ENCODE results near the gene DOCK6.

DNA sequence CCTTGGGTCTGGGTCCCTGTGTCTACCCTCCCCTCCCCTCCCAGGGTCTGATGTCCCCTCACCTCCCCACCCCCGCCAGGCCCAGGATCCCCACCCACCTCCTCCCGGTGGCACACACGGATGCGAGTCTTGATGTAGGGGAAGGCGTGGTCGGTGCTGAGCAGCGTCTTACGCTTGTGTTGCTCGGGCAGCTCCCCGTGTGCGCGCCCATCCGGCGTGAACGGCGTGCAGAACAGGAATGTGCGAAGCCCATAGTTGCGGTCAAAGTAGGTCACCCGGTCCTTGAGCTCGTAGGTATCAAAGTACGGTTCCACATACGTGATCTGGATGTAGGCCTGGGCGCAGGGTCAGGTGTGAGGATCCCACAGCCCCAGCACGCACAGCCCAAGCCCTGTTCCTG, 60.5 kb downstream of the DOCK6 start:
- TF ChIP-seq RARB (CRISPR knock-in tag; IDR thresholded peaks at IDR 0.05), result no peak
- TF ChIP-seq, protein P1, sequence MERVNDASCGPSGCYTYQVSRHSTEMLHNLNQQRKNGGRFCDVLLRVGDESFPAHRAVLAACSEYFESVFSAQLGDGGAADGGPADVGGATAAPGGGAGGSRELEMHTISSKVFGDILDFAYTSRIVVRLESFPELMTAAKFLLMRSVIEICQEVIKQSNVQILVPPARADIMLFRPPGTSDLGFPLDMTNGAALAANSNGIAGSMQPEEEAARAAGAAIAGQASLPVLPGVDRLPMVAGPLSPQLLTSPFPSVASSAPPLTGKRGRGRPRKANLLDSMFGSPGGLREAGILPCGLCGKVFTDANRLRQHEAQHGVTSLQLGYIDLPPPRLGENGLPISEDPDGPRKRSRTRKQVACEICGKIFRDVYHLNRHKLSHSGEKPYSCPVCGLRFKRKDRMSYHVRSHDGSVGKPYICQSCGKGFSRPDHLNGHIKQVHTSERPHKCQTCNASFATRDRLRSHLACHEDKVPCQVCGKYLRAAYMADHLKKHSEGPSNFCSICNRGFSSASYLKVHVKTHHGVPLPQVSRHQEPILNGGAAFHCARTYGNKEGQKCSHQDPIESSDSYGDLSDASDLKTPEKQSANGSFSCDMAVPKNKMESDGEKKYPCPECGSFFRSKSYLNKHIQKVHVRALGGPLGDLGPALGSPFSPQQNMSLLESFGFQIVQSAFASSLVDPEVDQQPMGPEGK (CRISPR knock-in tag; IDR thresholded peaks at IDR 0.05; ENCODE audit: borderline replicate concordance), result no peak
- TF ChIP-seq ESRRG (CRISPR knock-in tag; IDR thresholded peaks at IDR 0.05), result no peak
- no peak for TF ChIP-seq ZFP30 (CRISPR knock-in tag; IDR thresholded peaks at IDR 0.05)
- TF ChIP-seq, protein P2, sequence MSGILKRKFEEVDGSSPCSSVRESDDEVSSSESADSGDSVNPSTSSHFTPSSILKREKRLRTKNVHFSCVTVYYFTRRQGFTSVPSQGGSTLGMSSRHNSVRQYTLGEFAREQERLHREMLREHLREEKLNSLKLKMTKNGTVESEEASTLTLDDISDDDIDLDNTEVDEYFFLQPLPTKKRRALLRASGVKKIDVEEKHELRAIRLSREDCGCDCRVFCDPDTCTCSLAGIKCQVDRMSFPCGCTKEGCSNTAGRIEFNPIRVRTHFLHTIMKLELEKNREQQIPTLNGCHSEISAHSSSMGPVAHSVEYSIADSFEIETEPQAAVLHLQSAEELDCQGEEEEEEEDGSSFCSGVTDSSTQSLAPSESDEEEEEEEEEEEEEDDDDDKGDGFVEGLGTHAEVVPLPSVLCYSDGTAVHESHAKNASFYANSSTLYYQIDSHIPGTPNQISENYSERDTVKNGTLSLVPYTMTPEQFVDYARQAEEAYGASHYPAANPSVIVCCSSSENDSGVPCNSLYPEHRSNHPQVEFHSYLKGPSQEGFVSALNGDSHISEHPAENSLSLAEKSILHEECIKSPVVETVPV (CRISPR knock-in tag; IDR thresholded peaks at IDR 0.05), result no peak
- TF ChIP-seq ZC3H10 (CRISPR knock-in tag; IDR thresholded peaks at IDR 0.05), result no peak
- TF ChIP-seq PPARA (CRISPR knock-in tag; IDR thresholded peaks at IDR 0.05; ENCODE audit: borderline replicate concordance), result no peak
- TF ChIP-seq ARNTL (CRISPR knock-in tag; IDR thresholded peaks at IDR 0.05; ENCODE audit: borderline replicate concordance, low read depth), result no peak
- TF ChIP-seq, protein P3, sequence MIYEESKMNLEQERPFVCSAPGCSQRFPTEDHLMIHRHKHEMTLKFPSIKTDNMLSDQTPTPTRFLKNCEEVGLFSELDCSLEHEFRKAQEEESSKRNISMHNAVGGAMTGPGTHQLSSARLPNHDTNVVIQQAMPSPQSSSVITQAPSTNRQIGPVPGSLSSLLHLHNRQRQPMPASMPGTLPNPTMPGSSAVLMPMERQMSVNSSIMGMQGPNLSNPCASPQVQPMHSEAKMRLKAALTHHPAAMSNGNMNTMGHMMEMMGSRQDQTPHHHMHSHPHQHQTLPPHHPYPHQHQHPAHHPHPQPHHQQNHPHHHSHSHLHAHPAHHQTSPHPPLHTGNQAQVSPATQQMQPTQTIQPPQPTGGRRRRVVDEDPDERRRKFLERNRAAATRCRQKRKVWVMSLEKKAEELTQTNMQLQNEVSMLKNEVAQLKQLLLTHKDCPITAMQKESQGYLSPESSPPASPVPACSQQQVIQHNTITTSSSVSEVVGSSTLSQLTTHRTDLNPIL (CRISPR knock-in tag; IDR thresholded peaks at IDR 0.05; ENCODE audit: low read depth), result no peak
- TF ChIP-seq, protein P4, sequence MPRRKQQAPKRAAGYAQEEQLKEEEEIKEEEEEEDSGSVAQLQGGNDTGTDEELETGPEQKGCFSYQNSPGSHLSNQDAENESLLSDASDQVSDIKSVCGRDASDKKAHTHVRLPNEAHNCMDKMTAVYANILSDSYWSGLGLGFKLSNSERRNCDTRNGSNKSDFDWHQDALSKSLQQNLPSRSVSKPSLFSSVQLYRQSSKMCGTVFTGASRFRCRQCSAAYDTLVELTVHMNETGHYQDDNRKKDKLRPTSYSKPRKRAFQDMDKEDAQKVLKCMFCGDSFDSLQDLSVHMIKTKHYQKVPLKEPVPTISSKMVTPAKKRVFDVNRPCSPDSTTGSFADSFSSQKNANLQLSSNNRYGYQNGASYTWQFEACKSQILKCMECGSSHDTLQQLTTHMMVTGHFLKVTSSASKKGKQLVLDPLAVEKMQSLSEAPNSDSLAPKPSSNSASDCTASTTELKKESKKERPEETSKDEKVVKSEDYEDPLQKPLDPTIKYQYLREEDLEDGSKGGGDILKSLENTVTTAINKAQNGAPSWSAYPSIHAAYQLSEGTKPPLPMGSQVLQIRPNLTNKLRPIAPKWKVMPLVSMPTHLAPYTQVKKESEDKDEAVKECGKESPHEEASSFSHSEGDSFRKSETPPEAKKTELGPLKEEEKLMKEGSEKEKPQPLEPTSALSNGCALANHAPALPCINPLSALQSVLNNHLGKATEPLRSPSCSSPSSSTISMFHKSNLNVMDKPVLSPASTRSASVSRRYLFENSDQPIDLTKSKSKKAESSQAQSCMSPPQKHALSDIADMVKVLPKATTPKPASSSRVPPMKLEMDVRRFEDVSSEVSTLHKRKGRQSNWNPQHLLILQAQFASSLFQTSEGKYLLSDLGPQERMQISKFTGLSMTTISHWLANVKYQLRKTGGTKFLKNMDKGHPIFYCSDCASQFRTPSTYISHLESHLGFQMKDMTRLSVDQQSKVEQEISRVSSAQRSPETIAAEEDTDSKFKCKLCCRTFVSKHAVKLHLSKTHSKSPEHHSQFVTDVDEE (CRISPR knock-in tag; IDR thresholded peaks at IDR 0.05), result no peak
- TF ChIP-seq OSR1 (CRISPR knock-in tag; IDR thresholded peaks at IDR 0.05), result no peak
- no peak for TF ChIP-seq ZFP3 (CRISPR knock-in tag; IDR thresholded peaks at IDR 0.05)
- no peak for TF ChIP-seq BACH2 (CRISPR knock-in tag; IDR thresholded peaks at IDR 0.05; ENCODE audit: borderline replicate concordance)

All from SK-N-SH treated with all-trans-retinoic acid at 6 μM for 48 hours (cell line).